Cardiac fibroblast (primary cell): Measurements from ENCODE around the gene KRT10.

Source experiments
- DNase-seq, 2 donors: peaks; one replicate each; pipeline versions ENCODE4 v3.0.0 to v3.0.0-alpha.2; 2010; ENCODE audit warnings: low read depth in 2 of 2
- H3K4me3 ChIP-seq, 2 donors: replicated peaks in 1 of 2; 1 replicate in 1 of 2; 2 replicates in 1 of 2; pipeline ENCODE4 v1.5.1; 2011; ENCODE audit warnings: low read depth in 2 of 2, low read length in 2 of 2, mild to moderate bottlenecking in 2 of 2, moderate library complexity in 1 of 2
- CTCF ChIP-seq: IDR thresholded peaks from one replicate; pipeline ENCODE4 v1.5.1; 2011; ENCODE audit warnings: low read depth, mild to moderate bottlenecking, low read length, inconsistent platforms

KRT10 gene

GRCh38 chr17:40825599-40825998, 3.2 kb upstream of the KRT10 start:
- TF ChIP-seq CTCF = no peak
- DNase-seq = no peak

GRCh38 chr17:40824015-40824832, 1.8 kb upstream of the KRT10 start:
- no peak overlapping the region for H3K4me3 ChIP-seq
- TF ChIP-seq CTCF = no peak
- no peak for DNase-seq

More at GRCh38 chr17:40825599-40825998, 3.2 kb upstream of the KRT10 start:
- H3K4me3 ChIP-seq = no peak overlapping the region

GRCh38 chr17:40821536-40821935, 878 bp downstream of the KRT10 start:
- peak in 1 of 2 donors; percentile 7 for DNase-seq
- no peak for TF ChIP-seq CTCF
- no peak overlapping the region for H3K4me3 ChIP-seq

GRCh38 chr17:40820228-40820838, 2.1 kb downstream of the KRT10 start:
- TF ChIP-seq CTCF = no peak
- H3K4me3 ChIP-seq = no peak overlapping the region
- no peak for DNase-seq

GRCh38 chr17:40819528-40820125, 2.8 kb downstream of the KRT10 start:
- H3K4me3 ChIP-seq = peak overlapping the region; percentile 50 to 62
- TF ChIP-seq CTCF = no peak
- DNase-seq = peak; percentile 16 to 44

GRCh38 chr17:40818733-40819527, 3.5 kb downstream of the KRT10 start:
- peak; percentile 83 to 88 for DNase-seq
- TF ChIP-seq CTCF = no peak
- peak overlapping the region; percentile 57 to 62 for H3K4me3 ChIP-seq
